Dermis microvascular lymphatic vessel endothelial cell (primary cell): ENCODE data around the gene MMP24. TPM values are rescaled to one million over a fixed set of nuclear protein-coding genes. Genes with fewer than 3 reads are reported as not detected.
A peak's percentile ranks its signal among the peaks of the same experiment; 100 is the strongest.

ENCODE experiments used
- DNase-seq, 2 donors: peaks; one replicate each; pipeline versions ENCODE4 v3.0.0 to v3.0.0-alpha.2; 2010; ENCODE audit warnings: low read depth in 2 of 2
- total RNA-seq: library from RNA; depleted of rRNA; stranded (reverse); fragments of >200 nt; gene quantifications from 2 replicates; pipeline ENCODE4 v1.2.1, GENCODE V29; 2014

MMP24 gene
- total RNA-seq, 1 donor from 2014 or later, result under 0.01 TPM

GRCh38 chr20:35291654-35292503 is 65.4 kb downstream of the MMP24 start, which contains the start of gene FAM83C:
Gene FAM83C, minus strand, starts transcription at chr20:35292425. Its CDS starts 121 bp downstream, at chr20:35292304.
- no peak for DNase-seq

GRCh38 chr20:35292504-35293285 is 66.2 kb downstream of the MMP24 start:
- no peak for DNase-seq

GRCh38 chr20:35293303-35294292 is 67.1 kb downstream of the MMP24 start:
- DNase-seq, result no peak

- no peak for DNase-seq
Measured at GRCh38 chr20:35294293-35294685, 67.8 kb downstream of the MMP24 start.

GRCh38 chr20:35295058-35295457 is 68.6 kb downstream of the MMP24 start:
- DNase-seq, result no peak

- DNase-seq, result no peak
Measured at GRCh38 chr20:35295674-35296073, 69.2 kb downstream of the MMP24 start.

- no peak for DNase-seq
Measured at GRCh38 chr20:35296101-35296554, 69.6 kb downstream of the MMP24 start.

GRCh38 chr20:35297155-35297554 is 70.7 kb downstream of the MMP24 start:
- DNase-seq, result no peak

GRCh38 chr20:35297740-35298139 is 71.2 kb downstream of the MMP24 start:
- DNase-seq, result no peak

GRCh38 chr20:35298264-35298663 is 71.8 kb downstream of the MMP24 start:
- no peak for DNase-seq

GRCh38 chr20:35299780-35300179 is 73.3 kb downstream of the MMP24 start:
- DNase-seq, result no peak

GRCh38 chr20:35300469-35301262 is 74.2 kb downstream of the MMP24 start:
- DNase-seq, result no peak

GRCh38 chr20:35301426-35301825 is 74.9 kb downstream of the MMP24 start:
- DNase-seq, result no peak

GRCh38 chr20:35302421-35303335 is 76.2 kb downstream of the MMP24 start:
- DNase-seq, result peak in 1 of 2 donors; percentile 36

GRCh38 chr20:35303382-35303734 is 76.9 kb downstream of the MMP24 start:
- no peak for DNase-seq

GRCh38 chr20:35303735-35304491 is 77.4 kb downstream of the MMP24 start:
- peak; percentile 74 to 91 for DNase-seq

- DNase-seq, result no peak
Measured at GRCh38 chr20:35304956-35305355, 78.5 kb downstream of the MMP24 start.

GRCh38 chr20:35305682-35306556 is 79.4 kb downstream of the MMP24 start:
- DNase-seq, result peak; percentile 72 to 99
